ENCODE measurements around the gene CYSRT1. TPM values are rescaled to one million over a fixed set of nuclear protein-coding genes. Genes with fewer than 3 reads are reported as not detected.
A peak's percentile ranks its signal among the peaks of the same experiment; 100 is the strongest.
"Not testable (repeated sequence)": the region's sequence is repeated elsewhere in the genome, so short reads cannot be mapped to it uniquely, and the experiment has no call there.

The CYSRT1 gene
- total RNA-seq, 1 donor from 2014 or later, result not detected

GRCh38 chr9:137241490-137242268 is 16.7 kb downstream of the CYSRT1 start:
- ATAC-seq (no peak), DNase-seq (ENCODE audit: missing footprints) (peak; percentile 87)
- intact Hi-C loops (cut with DNase I), result loop anchor here (2.0 kb wide), 2 partner anchors 35 to 59 kb away; partner anchors contain the start of gene TOR4A

- ATAC-seq (no peak), DNase-seq (ENCODE audit: missing footprints) (no peak)
- intact Hi-C loops (cut with DNase I), result no loop called here
Measured at GRCh38 chr9:137242269-137243203, 17.6 kb downstream of the CYSRT1 start.

DNA sequence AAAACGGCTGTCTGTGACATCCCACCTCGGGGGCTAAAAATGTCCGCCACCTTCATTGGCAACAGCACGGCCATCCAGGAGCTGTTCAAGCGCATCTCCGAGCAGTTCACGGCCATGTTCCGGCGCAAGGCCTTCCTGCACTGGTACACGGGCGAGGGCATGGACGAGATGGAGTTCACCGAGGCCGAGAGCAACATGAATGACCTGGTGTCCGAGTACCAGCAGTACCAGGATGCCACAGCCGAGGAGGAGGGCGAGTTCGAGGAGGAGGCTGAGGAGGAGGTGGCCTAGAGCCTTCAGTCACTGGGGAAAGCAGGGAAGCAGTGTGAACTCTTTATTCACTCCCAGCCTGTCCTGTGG is 18.3 kb downstream of the CYSRT1 start:
- intact Hi-C loops (cut with DNase I); DNase-seq (ENCODE audit: missing footprints); ATAC-seq: not testable (repeated sequence)

DNA sequence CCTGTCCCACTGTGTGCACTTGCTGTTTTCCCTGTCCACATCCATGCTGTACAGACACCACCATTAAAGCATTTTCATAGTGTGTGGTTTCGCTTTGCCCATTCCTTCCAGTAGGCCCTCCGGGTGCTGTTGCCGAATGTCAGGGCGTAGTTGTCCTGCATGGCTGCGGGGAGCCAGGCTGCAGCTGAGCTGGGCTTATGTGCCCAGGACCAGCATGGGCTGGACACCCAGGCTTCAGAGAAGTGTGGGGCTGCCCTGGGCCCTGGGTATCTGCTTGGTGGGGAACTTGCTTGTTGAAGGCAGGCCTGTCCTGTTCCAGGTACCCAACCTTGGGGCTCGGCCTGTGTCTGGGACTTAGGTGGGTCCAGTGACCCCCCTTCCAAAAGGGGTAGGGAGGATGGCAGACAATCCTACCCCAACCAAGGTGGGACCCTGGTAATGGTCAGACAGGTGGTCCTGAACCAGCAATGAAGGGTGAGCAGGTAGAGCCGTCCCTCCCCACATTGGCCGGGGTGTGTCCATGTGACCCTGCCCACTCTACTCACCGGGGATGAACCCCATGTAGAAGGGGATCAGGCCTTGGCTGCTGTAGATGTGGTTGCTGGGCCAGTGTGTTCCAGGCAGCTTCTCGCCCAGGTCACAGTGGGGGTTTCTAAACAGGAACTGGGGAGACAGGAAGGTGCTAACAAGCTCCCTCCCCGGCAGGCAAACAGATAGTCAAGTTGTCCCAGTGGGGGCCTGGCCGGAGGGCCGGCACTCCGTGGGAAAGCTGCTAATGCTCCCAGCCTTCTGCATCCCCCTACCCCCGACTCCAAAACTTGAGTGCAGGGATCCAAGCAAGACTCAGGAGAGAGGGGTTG is 18.9 kb downstream of the CYSRT1 start:
- intact Hi-C loops (cut with DNase I), result no loop called here
- DNase-seq (ENCODE audit: missing footprints) (no peak), ATAC-seq (no peak)

DNA sequence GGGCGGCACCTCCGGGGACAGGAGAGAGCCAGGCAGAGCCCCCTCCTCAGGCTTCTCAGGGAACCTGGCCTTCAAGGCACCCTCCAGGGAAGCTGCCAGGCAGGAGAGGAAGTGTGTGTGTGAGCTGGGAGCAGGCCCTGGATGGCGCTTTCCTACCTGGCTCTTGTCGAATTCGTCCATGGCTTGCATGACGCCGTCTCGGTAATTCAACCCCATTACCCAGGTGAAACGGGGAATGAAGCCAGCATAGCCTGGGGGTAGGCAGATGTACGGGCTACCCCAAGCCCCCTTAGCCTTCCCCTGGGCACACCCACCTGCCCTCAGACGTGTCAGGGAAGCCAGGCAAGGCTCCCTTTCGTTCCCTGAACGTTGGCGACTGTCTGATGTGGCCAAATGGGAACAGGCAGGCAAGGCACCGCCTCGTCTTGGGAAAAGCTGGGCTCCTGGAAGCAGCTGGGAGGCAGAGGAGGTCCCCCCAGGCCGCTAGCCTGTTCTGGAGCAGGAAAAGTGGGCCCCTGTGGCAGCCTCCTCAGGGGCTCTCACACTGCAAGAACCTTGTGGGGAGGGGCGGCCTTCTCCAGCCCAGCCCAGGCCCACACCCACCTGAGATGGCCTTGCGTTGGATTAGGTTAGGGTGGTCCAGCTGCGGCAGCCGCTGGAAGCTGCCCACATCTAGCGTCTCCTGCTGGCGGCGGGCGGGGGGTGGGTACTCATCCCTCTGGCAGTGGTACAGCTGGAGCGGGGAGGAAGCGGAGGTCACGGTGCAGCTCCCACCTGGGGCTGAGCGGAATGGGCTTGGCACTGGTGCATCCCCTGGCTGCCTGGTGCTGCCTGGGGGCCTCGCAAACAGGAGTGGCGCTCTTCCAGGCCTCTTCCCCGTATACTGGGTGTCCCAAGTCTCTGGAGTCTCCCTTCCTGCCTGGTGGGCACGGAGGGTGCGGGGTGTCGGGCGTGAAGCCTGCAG is 19.8 kb downstream of the CYSRT1 start:
- DNase-seq (ENCODE audit: missing footprints) (no peak), ATAC-seq (no peak)
- intact Hi-C loops (cut with DNase I), result no loop called here

DNA sequence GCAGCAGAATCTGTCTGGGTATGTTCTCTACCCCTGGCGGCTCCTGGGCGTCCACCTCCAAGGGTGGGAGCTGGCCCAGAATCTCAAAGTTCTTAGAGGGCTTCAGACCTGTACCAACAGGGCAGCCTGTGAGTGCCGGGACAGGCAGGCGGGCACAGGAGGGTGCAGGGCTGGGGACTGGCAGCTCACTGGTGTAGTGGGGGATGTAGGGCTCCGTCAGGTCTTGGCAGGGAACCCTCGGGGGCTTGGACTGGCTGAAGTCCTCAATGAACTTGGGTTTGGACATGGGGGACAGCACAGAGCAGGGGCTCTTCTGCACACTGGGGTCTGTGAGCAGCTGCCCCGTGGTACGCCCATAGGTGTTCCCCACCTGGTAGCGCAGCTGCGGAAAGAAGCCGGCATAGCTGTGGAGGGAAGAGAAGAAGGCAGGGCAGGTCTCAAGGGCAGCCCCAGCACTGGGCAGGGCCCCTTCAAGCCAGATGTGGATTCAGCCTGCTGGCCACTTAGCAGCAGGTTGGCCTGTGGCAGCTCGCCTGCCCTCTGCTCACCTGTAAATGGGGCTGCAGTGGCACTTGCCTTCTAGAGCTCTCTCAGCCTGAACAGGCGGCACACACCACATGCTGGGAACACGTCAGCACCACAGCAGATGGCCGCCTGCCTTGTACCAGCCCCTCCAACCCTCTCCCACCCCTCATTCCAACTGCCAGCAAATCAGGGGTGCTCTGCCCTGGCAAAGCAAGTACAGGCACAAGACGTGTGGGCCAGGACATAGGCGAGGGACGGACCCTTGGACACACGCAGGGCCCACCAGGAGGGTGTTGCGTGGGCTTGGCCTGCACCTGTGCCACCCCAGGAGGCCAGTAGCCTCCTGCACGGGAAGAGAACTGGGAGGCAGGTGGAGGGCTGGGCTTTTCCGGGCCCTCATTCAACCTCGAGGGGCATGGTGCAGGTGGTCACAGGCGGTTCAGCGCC is 20.8 kb downstream of the CYSRT1 start:
- no peak for ATAC-seq
- no peak for DNase-seq (ENCODE audit: missing footprints)
- intact Hi-C loops (cut with DNase I), result no loop called here

GRCh38 chr9:137247135-137247915 is 22.4 kb downstream of the CYSRT1 start:
- DNase-seq (ENCODE audit: missing footprints) (no peak), ATAC-seq (no peak)
- intact Hi-C loops (cut with DNase I), result no loop called here

DNA sequence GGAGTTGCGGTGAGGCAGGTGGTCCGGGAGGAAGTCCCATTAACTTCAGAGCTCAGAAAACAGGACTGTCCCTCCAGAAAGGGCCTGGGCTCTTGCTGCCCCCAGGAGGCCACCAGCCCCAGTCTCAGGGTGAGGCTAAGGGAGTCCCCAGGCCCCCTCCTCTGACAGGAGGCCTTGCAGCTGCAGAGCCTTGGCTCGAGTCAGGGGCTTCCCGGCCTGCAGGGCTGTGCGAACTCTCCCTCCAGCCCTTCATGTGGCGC is 22.9 kb downstream of the CYSRT1 start:
- intact Hi-C loops (cut with DNase I), result no loop called here
- DNase-seq (ENCODE audit: missing footprints) (no peak), ATAC-seq (no peak)

- ATAC-seq (peak; percentile 43), DNase-seq (ENCODE audit: missing footprints) (no peak)
- intact Hi-C loops (cut with DNase I), result no loop called here
Measured at GRCh38 chr9:137250329-137251193, 25.6 kb downstream of the CYSRT1 start.

- ATAC-seq (no peak), DNase-seq (ENCODE audit: missing footprints) (no peak)
- intact Hi-C loops (cut with DNase I), result no loop called here
Measured at GRCh38 chr9:137251194-137251461, 26.2 kb downstream of the CYSRT1 start, which contains the start of gene STPG3. TSS of gene STPG3 (plus strand) at chr9:137251286. CDS start at chr9:137251287, 1 bp downstream.

- DNase-seq (ENCODE audit: missing footprints), result no peak
- no peak for ATAC-seq
- intact Hi-C loops (cut with DNase I), result no loop called here
Measured at GRCh38 chr9:137251490-137252268, 26.7 kb downstream of the CYSRT1 start.

DNA sequence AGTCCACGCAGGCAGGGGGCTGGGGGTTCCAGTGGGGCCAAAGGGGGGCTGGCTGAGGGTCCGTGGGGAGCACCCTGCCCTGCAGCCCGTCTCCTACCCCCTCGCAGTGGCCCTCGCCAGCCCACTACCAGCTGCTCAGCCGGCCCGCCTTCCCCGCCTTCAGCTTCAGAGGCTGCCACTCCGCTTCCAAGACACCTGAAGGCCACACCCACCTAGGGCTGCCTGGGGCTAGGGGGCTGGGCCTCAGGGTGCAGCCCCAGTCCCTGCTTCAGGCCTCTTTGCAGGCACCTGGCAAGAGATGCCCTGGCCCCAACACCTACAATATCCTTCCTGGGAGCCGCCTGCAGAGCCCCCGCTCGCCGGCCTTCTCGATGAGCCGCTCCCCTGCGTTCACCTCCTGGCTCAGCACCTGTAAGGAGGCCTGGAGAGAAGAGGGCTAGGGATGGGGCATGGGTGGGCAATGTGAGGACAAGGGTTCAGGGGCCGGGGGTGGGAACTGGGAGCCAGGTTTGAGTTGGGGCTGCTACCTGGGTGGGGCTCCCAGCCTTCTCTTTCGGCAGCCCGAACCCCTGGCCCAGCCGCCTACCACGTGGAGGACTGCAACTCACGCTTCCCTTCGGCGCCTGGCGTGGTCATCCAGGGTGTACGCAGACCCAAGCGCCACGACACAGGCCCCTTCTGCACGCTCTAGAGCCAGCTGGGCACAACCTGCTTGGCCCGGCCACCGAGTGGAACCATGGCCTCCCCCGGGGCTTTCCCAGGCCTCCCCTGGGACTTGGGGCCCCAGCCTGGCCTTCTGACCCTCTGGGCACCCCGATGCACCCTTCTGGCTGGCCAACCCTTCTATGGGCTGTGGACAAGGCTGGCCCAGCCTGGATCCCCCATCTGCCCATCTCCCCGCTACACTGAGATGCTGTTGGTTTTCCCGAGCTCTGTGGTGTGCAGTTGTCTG is 27.9 kb downstream of the CYSRT1 start:
- intact Hi-C loops (cut with DNase I), result no loop called here
- no peak for ATAC-seq
- no peak for DNase-seq (ENCODE audit: missing footprints)

DNA sequence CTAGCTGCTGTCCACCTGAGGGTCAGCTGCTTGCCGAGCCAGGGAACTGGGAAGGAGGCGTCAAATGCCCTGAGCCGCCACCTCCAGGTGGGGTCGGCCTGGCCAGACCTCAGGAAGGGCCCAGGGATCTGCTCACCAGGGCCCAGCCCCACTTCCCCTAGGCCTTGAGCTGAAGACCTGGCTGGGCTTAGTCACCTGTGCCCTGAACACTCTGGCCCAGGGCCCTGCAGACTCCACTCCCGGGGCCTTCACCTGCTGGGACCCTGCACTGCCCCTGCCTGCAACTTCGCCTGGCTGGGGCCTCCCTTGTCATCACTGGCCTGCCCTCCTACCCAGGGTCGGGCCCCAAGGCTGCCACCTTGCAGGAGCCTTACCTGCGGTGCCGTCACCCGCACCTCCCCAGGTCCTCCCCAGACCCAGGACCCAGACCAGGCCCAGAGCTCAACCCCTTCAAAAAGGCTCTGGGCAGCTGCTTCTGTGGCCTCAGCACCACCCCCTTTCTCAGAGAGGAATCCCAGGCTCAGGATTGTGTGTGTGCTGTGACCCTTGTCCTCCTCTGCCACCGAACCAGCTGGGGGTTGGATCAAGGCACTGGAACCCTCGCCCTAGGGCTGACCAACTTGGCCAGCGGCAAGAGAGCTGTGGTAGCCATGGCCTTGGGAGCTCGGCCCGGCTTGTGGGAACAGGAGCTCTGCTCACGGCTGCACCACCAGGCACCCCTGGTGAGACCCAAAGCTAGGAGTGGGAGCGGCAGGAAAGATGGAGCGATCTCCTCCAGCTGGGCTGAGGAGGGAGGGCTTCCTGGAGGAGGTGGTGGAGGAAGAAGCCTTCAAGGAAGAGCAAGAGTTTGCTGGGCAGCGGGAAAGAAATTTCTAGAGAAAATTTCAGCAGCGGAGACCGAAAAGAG is 29.0 kb downstream of the CYSRT1 start:
- ATAC-seq, result no peak
- intact Hi-C loops (cut with DNase I), result no loop called here

More for the DNA sequence above, 29.0 kb downstream of the CYSRT1 start:
- DNase-seq (ENCODE audit: missing footprints), result no peak

All from Right ventricle myocardium inferior (tissue), 1 donor.